GM23338 (cell line): ENCODE data around the gene MTMR3. TPM values are rescaled to one million over a fixed set of nuclear protein-coding genes. Genes with fewer than 3 reads are reported as not detected.
A peak's percentile ranks its signal among the peaks of the same experiment; 100 is the strongest.

ENCODE experiments used
- ATAC-seq: fragments of 200-7000 bp; cut with Tn5 transposase; 3 replicates; pipeline ENCODE4 v1.9.1; 2020
- DNase-seq: peaks from one replicate; pipeline ENCODE4 v3.0.0-alpha.2; 2015; ENCODE audit warnings: low spot score
- H2AFZ ChIP-seq: fragments of 200-600 bp; sonication (generic); 2 replicates; pipeline ENCODE4 v1.8.0; 2016; ENCODE audit warnings: antibody characterized with exemption, mild to moderate bottlenecking, moderate library complexity
- H3F3A ChIP-seq: fragments of 200-600 bp; sonication (generic); replicated peaks from 2 replicates; pipeline ENCODE4 v1.8.0; 2017; ENCODE audit warnings: antibody characterized with exemption, mixed run types, low read depth
- H3K27ac ChIP-seq: fragments of 200-600 bp; sonication (generic); 2 replicates; pipeline ENCODE4 v1.6.1; 2016; ENCODE audit warnings: low read depth
- H3K27me3 ChIP-seq: fragments of 200-600 bp; sonication (generic); 2 replicates; pipeline ENCODE4 v1.8.0; 2016; ENCODE audit warnings: mild to moderate bottlenecking, mixed run types, moderate library complexity; ENCODE audit not compliant: insufficient read depth
- H3K36me3 ChIP-seq: fragments of 200-600 bp; sonication (generic); 2 replicates; pipeline ENCODE4 v1.8.0; 2016; ENCODE audit warnings: mild to moderate bottlenecking; ENCODE audit not compliant: insufficient read depth
- H3K4me1 ChIP-seq: fragments of 200-600 bp; sonication (generic); 2 replicates; pipeline ENCODE4 v1.8.0; 2016; ENCODE audit warnings: mild to moderate bottlenecking, moderate library complexity; ENCODE audit not compliant: insufficient read depth
- H3K4me2 ChIP-seq: fragments of 200-600 bp; sonication (generic); 2 replicates; pipeline ENCODE4 v1.7.1; 2017; ENCODE audit warnings: mixed run types
- H3K4me3 ChIP-seq: fragments of 200-600 bp; sonication (generic); 2 replicates; pipeline ENCODE4 v1.6.1; 2016; ENCODE audit warnings: mixed run types
- H3K79me2 ChIP-seq: fragments of 200-600 bp; sonication (generic); replicated peaks from 2 replicates; pipeline ENCODE4 v1.8.0; 2017; ENCODE audit warnings: mild to moderate bottlenecking; ENCODE audit not compliant: insufficient read depth
- H3K9me2 ChIP-seq: fragments of 200-600 bp; sonication (generic); 2 replicates; pipeline ENCODE4 v1.8.0; 2017; ENCODE audit not compliant: insufficient read depth
- H4K20me1 ChIP-seq: fragments of 200-600 bp; sonication (generic); replicated peaks from 2 replicates; pipeline ENCODE4 v1.8.0; 2017; ENCODE audit warnings: mild to moderate bottlenecking; ENCODE audit not compliant: insufficient read depth
- H3K27ac Mint-ChIP-seq: 2 replicates; pipeline ENCODE4 v1.8.0; 2020; ENCODE audit warnings: inconsistent platforms, mild to moderate bottlenecking, moderate library complexity, mixed read lengths
- H3K27me3 Mint-ChIP-seq: 3 replicates; pipeline ENCODE4 v1.8.0; 2022; ENCODE audit warnings: low read depth, mild to moderate bottlenecking, moderate library complexity, mixed read lengths, inconsistent platforms; ENCODE audit not compliant: insufficient read depth, poor library complexity
- H3K36me3 Mint-ChIP-seq: 3 replicates; pipeline ENCODE4 v1.8.0; 2021; ENCODE audit warnings: low read depth, mild to moderate bottlenecking, inconsistent platforms, moderate library complexity, mixed read lengths
- H3K4me1 Mint-ChIP-seq: 3 replicates; pipeline ENCODE4 v1.8.0; 2020; ENCODE audit warnings: mild to moderate bottlenecking, inconsistent platforms, mixed read lengths
- H3K4me3 Mint-ChIP-seq: 3 replicates; pipeline ENCODE4 v1.8.0; 2021; ENCODE audit warnings: moderate library complexity, mild to moderate bottlenecking, inconsistent platforms, mixed read lengths
- H3K9me3 Mint-ChIP-seq: 3 replicates; pipeline ENCODE4 v1.8.0; 2020; ENCODE audit warnings: moderate library complexity, mild to moderate bottlenecking, inconsistent platforms, mixed read lengths
- CREB1 ChIP-seq: fragments of 250-450 bp; sonication (Bioruptor Pico); IDR thresholded peaks from 2 replicates; pipeline ENCODE4 v1.5.0; 2020; ENCODE audit warnings: low read depth, mild to moderate bottlenecking, moderate library complexity
- EZH2 ChIP-seq: fragments of 200-600 bp; sonication (generic); IDR thresholded peaks from one replicate; pipeline ENCODE4 v1.8.0; 2017; ENCODE audit warnings: antibody characterized with exemption, mild to moderate bottlenecking, low read depth; ENCODE audit not compliant: unreplicated experiment
- EZH2phosphoT487 ChIP-seq: fragments of 200-600 bp; sonication (generic); IDR thresholded peaks from one replicate; pipeline ENCODE4 v1.8.1; 2018; ENCODE audit warnings: antibody characterized with exemption; ENCODE audit not compliant: unreplicated experiment
- JUNB ChIP-seq: IDR thresholded peaks from one replicate; pipeline ENCODE4 v1.6.1; 2016; ENCODE audit warnings: antibody characterized with exemption; ENCODE audit not compliant: unreplicated experiment
- NANOG ChIP-seq: IDR thresholded peaks from 2 replicates; pipeline ENCODE4 v1.6.1; 2016; ENCODE audit warnings: antibody characterized with exemption, borderline replicate concordance
- POLR2AphosphoS5 ChIP-seq: IDR thresholded peaks from 2 replicates; pipeline ENCODE4 v1.6.1; 2016; ENCODE audit warnings: antibody characterized with exemption, low read depth
- STAT1 ChIP-seq: IDR thresholded peaks from one replicate; pipeline ENCODE4 v1.6.1; 2016; ENCODE audit warnings: antibody characterized with exemption; ENCODE audit not compliant: unreplicated experiment
- ZNF114 ChIP-seq: fragments of 250-450 bp; sonication (Bioruptor Pico); IDR thresholded peaks from 2 replicates; pipeline ENCODE4 v1.5.0; 2020; ENCODE audit warnings: mild to moderate bottlenecking, moderate library complexity
- ZNF331 ChIP-seq: fragments of 250-450 bp; sonication (Bioruptor Pico); IDR thresholded peaks from 2 replicates; pipeline ENCODE4 v1.5.0; 2020; ENCODE audit warnings: low read depth, mild to moderate bottlenecking, moderate library complexity
- ZNF462 ChIP-seq: fragments of 250-450 bp; sonication (Bioruptor Pico); IDR thresholded peaks from 2 replicates; pipeline ENCODE4 v1.5.0; 2020; ENCODE audit warnings: mild to moderate bottlenecking, moderate library complexity
- polyA plus RNA-seq: library from polyadenylated mRNA; unstranded; fragments of >200 nt; fragmentation: Nextera tagmentation; extraction: Ambion mirVana; gene quantifications from 2 replicates; pipeline ENCODE4 v1.2.1, GENCODE V29; 2016
- total RNA-seq: library from RNA; depleted of rRNA; stranded (reverse); fragments of >200 nt; shearing (Covaris generic); gene quantifications from 2 replicates; pipeline ENCODE4 v1.2.3, GENCODE V29; 2014
- TF ChIP-seq, protein P1 (sequence below): IDR thresholded peaks from one replicate; pipeline ENCODE4 v1.6.1; 2018; ENCODE audit warnings: antibody characterized with exemption; ENCODE audit not compliant: unreplicated experiment
- TF ChIP-seq, protein P2 (sequence below): IDR thresholded peaks from 2 replicates; pipeline ENCODE4 v1.6.1; 2016; ENCODE audit warnings: antibody characterized with exemption

Gene MTMR3
- total and polyA plus RNA-seq, 2 experiments from 2014 or later = 5.2 to 27.4 TPM

DNA sequence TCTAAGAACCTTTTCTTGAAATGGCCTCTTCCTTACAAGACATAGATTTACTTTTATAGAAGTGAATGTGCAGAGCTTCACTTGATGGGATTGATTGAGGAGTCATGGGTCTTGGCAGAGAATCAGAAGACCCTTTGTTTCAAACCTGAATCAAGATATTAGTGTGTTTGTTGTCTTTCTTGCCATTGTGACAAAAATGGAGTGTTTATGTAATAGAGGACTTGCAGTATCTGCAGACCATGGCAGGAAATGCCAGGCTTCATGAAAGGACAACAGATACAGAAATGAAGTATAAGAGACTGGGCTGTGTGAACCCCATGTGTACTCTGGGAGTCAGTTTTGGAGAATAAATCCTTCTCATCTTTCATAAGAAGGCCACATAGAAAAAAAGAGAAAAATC is 124.4 kb downstream of the MTMR3 start (continued):
- TF ChIP-seq, protein P1, sequence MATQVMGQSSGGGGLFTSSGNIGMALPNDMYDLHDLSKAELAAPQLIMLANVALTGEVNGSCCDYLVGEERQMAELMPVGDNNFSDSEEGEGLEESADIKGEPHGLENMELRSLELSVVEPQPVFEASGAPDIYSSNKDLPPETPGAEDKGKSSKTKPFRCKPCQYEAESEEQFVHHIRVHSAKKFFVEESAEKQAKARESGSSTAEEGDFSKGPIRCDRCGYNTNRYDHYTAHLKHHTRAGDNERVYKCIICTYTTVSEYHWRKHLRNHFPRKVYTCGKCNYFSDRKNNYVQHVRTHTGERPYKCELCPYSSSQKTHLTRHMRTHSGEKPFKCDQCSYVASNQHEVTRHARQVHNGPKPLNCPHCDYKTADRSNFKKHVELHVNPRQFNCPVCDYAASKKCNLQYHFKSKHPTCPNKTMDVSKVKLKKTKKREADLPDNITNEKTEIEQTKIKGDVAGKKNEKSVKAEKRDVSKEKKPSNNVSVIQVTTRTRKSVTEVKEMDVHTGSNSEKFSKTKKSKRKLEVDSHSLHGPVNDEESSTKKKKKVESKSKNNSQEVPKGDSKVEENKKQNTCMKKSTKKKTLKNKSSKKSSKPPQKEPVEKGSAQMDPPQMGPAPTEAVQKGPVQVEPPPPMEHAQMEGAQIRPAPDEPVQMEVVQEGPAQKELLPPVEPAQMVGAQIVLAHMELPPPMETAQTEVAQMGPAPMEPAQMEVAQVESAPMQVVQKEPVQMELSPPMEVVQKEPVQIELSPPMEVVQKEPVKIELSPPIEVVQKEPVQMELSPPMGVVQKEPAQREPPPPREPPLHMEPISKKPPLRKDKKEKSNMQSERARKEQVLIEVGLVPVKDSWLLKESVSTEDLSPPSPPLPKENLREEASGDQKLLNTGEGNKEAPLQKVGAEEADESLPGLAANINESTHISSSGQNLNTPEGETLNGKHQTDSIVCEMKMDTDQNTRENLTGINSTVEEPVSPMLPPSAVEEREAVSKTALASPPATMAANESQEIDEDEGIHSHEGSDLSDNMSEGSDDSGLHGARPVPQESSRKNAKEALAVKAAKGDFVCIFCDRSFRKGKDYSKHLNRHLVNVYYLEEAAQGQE = no peak
- TF ChIP-seq EZH2 = no peak
- no peak for TF ChIP-seq ZNF331
- TF ChIP-seq, protein P2, sequence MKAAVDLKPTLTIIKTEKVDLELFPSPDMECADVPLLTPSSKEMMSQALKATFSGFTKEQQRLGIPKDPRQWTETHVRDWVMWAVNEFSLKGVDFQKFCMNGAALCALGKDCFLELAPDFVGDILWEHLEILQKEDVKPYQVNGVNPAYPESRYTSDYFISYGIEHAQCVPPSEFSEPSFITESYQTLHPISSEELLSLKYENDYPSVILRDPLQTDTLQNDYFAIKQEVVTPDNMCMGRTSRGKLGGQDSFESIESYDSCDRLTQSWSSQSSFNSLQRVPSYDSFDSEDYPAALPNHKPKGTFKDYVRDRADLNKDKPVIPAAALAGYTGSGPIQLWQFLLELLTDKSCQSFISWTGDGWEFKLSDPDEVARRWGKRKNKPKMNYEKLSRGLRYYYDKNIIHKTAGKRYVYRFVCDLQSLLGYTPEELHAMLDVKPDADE = no peak
- TF ChIP-seq STAT1 = no peak

GRCh38 chr22:30008401-30008800 is 125.4 kb downstream of the MTMR3 start:
- H3K27me3 ChIP-seq = no peaks in the 10 kb centered on the region
- no peaks in the 10 kb centered on the region for H3F3A ChIP-seq
- no peak overlapping the region for H2AFZ ChIP-seq
- H3K9me3 Mint-ChIP-seq = no peaks in the 10 kb centered on the region
- H3K4me2 ChIP-seq = no peak overlapping the region
- no peaks in the 10 kb centered on the region for H3K79me2 ChIP-seq
- ATAC-seq (peak; percentile 75), DNase-seq (no peak)
- H3K27me3 Mint-ChIP-seq = no peaks in the 10 kb centered on the region
- peaks cover 14% of the 10 kb centered on the region for H3K4me1 Mint-ChIP-seq
- H3K36me3 Mint-ChIP-seq = no peaks in the 10 kb centered on the region
- no peaks in the 10 kb centered on the region for H3K36me3 ChIP-seq
- no peak overlapping the region for H3K27ac ChIP-seq
- H4K20me1 ChIP-seq = no peaks in the 10 kb centered on the region; the same call in 1 of the 2 replicates
- H3K4me3 Mint-ChIP-seq = no peak overlapping the region
- H3K4me3 ChIP-seq = no peak overlapping the region
- no peaks in the 10 kb centered on the region for H3K9me2 ChIP-seq
- H3K27ac Mint-ChIP-seq = peak overlapping the region; percentile 41; the same call in 1 of the 2 replicates
- no peaks in the 10 kb centered on the region for H3K4me1 ChIP-seq
- TF ChIP-seq NANOG (no peak), ZNF462 (CRISPR knock-in tag) (no peak), ZNF114 (no peak), ZNF331 (no peak), POLR2AphosphoS5 (no peak), CREB1 (CRISPR knock-in tag) (no peak), JUNB (no peak), EZH2phosphoT487 (no peak), EZH2 (no peak)
- TF ChIP-seq, protein P2 = no peak
